Femur (tissue), 1 donor: ENCODE measurements around the gene GABPB1.

Experiments
- DNase-seq: peaks from one replicate; pipeline ENCODE4 v3.0.0-alpha.2; 2017

Gene GABPB1

DNA sequence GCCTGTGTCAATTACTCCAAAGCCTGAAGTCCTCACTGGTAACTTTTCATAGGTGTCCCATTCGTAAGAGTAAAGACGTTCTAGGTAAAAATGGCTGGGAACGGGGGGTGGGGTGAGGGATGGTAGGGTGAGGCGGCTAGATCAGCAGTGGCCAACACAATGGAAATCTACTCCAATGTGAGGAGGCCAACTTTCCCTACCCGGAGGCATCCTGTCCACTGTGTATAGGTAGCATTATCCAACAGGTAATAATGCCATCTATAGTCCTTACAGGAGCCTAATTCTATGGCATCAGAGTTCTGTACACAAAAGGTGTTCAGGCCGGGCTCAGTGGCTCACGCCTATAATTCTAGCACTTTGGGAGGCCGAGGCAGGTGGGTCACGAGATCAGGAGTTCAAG lies 118.6 kb downstream of the GABPB1 start:
- no peak for DNase-seq

DNA sequence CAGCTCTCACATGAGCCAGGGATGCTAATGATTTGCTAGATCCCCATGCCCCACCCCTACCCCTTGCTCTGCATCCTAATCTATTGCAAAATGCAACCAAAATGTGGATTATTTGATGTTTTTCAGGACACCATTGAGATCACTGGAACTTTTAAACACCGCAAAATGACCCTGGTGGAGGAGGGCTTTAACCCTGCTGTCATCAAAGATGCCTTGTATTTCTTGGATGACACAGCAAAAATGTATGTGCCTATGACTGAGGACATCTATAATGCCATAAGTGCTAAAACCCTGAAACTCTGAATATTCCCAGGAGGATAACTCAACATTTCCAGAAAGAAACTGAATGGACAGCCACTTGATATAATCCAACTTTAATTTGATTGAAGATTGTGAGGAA lies 119.2 kb downstream of the GABPB1 start:
- DNase-seq: no peak

DNA sequence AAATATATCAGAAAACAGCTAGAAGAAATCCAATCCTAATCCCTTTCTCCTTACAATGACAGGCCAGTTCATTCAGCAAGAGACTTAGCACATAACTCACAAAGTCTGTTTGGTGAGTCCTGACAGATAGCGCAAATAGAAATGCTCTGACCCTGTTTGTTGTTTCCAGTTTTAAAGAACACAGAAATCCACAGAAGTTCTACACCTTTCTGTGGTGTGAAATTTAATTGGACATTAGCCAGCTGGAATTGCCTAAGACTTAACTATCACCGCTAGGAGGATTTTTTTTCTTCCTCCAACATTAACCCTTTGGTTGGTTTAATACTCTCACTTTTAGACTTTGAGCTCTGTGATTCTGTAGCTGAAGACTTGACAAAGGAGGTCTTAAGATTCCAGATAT lies 120.2 kb downstream of the GABPB1 start:
- no peak for DNase-seq

DNA sequence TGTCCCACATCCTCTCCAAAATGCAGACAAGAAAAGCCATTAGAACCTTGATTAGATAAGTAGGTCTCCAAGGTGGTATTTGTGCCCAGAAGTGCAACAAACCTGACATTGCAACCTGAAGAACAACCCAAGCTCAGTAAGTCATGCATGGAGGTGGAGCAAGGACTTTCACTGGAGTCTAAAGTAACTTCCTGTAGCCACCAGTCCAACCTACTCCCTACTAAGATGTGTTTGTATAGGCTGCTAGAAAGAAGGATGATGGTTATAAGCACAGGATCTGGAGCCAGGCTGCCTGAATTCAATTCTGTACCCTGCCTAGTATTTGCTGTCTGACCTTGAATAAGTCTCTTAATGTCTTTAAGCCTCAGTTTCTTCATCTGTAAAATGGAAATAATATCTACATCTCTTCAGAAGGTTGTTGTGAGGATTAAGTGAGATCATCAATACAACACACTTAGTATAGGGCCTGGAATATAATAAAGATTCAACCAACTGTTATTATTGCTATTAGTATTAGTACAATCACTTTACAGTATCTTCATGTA lies 121.7 kb downstream of the GABPB1 start:
- DNase-seq: no peak

DNA sequence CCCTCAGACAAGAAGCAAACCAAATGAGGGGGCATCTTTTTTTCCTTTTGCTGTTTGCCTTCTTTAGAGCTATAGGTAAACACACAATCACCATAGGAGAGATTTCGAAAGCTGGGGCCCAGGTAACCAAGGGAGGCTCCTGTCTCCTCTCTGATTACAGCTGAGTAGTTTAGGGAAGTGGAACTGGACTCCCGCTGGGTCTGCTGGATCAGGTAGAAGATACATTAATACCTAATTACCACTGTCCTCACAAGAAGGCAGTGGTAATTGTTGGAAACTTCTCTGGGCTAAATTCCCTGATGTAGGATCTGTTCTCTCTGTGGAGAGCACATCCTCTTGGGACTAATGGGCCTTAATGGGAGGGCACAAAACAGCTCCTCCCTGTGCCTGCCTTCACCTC lies 122.2 kb downstream of the GABPB1 start:
- no peak for DNase-seq

DNA sequence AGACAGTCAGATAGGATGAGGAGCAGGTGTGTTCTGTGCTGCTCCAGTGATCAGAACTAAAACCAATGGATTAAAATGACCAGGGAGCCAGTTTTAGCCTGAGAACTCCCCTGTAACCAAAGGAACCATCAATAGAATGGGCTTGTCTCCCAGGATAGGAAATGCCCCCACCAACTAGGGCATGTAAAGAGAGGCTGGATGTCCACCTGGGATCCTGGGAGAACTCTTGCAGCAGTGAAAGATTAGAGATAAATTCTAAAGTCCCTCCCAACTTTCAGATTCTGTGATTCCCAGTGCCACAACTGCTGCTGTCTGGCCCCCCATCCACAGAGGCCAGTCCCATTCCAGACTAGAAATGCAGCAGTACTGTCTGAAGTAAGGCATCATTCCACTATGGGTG lies 123.2 kb downstream of the GABPB1 start:
- no peak for DNase-seq

DNA sequence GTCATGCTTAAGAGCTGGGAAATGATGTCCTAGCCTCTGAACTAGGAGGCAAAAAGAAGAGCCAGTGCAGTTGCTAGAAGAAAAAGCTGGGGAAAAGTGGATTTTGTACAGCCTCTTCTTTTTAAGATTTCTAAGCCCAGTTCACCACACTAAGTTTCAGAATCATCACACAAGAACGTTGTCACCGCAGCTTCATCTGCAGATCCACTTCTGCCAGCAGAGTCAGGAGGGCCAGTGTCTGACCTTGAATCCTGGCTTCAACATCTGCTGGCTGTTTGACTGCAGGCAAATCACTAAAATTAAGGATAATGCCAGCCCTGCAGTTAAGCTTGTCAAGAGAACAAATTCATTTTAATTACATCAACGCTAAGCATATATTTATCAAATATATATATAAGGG lies 125.7 kb downstream of the GABPB1 start:
- no peak for DNase-seq

DNA sequence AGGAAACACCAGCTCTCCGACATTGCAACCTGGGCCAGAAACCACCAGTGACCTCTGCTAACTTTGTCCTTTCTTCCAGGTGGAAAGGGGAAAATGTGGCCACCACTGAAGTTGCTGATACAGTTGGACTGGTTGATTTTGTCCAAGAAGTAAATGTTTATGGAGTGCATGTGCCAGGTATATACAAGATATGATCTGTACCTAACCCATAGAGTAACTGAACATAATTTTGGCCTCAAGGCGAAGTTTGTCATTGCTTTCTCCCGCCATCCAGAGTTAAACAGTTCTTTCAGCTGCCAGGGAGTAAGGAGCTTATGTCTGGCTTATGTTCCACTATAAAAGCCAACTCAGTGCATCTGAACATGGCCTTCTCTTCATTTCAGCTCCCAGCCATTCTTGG lies 126.1 kb downstream of the GABPB1 start:
- DNase-seq: no peak

DNA sequence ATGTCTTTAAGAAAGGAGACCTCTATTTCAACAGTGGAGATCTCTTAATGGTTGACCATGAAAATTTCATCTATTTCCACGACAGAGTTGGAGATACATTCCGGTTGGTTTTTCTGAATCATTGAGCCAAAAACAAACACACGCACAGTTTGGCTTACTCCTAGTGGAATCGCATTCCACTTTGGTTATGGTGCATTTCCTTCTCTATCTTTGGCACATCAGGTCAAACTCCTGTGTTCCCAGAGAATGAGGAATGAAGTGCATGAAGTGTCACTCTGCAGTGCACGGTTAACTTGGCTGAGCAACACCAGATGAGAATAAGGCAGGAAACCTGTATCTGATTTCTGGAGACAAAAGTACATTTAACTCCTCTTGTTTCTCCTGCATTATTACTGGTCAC lies 127.9 kb downstream of the GABPB1 start:
- DNase-seq: no peak

DNA sequence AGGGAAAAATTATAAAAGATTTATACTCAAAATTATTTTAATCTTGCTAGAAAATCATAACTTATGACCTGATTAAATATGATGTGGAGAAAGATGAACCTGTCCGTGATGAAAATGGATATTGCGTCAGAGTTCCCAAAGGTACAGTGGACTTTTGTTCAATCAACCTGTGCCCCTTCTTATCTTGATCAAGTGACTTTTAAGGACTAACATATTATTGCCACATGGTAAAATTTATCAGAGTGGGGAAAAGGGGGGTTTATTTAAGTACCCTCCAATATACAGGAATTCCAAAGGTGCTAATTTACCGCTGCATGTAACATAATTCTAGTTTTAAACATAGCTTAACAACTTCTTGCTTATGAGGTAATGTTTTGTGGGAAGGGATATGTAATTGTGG lies 129.1 kb downstream of the GABPB1 start:
- DNase-seq: no peak
